Fibroblast of peridontal ligament (primary cell): Measurements from ENCODE around the gene HPSE2.
"Not testable (repeated sequence)": the region's sequence is repeated elsewhere in the genome, so short reads cannot be mapped to it uniquely, and the experiment has no call there.

Source experiments
- DNase-seq: peaks from one replicate; pipeline ENCODE4 v3.0.0-alpha.2; 2010; ENCODE audit errors: extremely low read depth

The HPSE2 gene

DNA sequence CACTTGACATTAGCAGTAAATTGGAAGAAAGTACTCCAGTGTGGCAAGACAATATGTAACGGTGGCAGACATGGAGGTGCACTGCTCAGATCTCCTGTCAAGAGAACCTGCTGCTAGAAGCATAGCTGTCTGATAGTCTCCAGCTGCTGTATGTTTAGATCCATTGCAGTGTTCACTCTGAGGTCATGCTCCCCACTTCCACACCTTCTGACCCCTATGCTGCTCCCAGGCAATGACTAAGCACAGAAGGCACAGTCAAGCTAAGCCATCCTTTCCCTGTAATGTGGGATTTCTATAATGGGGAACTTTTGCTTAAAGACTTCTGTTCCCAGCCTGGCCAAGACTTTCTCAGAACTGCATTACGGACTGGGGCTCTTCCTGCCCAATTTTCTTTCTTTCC lies 315.8 kb downstream of the HPSE2 start:
- DNase-seq = no peak

- DNase-seq = no peak
Measured at GRCh38 chr10:98917828-98918227, 317.8 kb downstream of the HPSE2 start.

GRCh38 chr10:98916526-98917125 lies 319.0 kb downstream of the HPSE2 start:
- DNase-seq = no peak

DNA sequence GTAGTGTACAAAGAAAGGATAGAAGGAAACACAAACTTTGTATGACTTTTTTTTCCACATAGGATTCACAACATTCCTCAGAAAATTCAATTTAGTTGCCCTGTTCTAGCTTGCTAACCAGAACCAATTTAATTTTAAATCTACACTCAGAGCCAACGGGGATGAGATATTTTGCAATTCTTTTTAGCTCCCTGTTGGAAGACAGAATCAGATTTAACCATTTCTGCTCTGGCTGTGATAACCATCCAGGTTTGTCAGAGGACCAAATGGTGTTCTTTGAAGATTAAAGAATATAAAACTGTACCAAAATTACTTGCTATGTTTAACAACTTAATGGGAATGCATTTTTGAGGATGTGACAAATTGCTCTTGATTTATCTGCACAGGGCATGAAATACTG lies 319.7 kb downstream of the HPSE2 start:
- DNase-seq = no peak

DNA sequence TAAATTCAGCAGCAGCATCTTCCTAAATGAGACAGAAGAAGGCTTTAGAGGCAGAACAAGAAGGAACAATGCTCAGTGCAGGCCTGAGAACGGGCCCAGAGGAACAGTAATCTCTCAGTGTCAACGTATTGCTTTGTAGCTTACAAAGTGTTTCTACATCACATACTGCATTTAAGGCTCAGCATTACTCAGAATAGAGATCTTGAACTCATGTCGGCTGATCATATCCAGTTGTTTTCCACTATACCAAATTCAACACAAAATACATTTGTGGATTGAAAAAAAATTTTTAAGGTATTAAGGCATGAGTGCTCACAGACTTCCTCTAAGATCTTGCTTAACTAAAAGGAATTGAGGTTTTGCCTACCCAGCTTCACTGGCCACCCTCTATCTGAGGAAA lies 325.1 kb downstream of the HPSE2 start:
- no peak for DNase-seq

GRCh38 chr10:98910048-98910447 lies 325.6 kb downstream of the HPSE2 start:
- DNase-seq = no peak

GRCh38 chr10:98908868-98909267 lies 326.8 kb downstream of the HPSE2 start:
- no peak for DNase-seq

DNA sequence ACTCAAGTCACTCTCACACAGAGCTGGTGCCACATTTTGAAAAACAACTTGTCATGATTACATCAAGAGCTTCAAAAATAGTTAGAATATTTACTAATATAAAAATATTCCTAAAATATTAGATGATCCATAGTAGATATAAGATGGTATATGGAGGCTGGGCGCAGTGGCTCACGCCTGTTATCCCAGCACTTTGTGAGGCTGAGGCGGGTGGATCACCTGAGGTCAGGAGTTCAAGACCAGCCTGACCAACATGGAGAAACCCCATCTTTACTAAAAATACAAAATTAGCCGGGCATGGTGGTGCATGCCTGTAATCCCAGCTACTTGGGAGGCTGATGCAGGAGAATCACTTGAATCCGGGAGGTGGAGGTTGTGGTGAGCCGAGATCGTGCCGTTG lies 327.4 kb downstream of the HPSE2 start:
- not testable (repeated sequence) for DNase-seq

GRCh38 chr10:98901441-98902110 lies 334.1 kb downstream of the HPSE2 start:
- no peak for DNase-seq

DNA sequence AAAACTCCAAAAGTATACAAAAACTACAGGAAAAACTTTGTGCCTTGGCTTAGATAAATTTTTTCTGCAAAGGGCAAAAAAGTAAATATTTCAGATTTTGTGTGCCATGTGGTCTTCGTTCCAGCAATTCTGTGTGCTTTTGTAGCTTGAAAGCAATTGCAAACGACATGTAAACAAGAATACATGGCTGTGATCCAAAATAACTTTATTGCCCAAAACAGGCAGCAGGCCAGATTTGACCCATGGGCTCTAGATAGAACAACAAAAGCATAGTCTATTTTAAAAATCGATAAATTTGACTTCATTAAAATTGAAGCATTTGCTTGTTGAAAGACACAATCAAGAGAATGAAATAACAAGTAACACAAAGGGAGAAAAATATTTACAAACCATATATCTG lies 336.6 kb downstream of the HPSE2 start:
- DNase-seq = no peak

DNA sequence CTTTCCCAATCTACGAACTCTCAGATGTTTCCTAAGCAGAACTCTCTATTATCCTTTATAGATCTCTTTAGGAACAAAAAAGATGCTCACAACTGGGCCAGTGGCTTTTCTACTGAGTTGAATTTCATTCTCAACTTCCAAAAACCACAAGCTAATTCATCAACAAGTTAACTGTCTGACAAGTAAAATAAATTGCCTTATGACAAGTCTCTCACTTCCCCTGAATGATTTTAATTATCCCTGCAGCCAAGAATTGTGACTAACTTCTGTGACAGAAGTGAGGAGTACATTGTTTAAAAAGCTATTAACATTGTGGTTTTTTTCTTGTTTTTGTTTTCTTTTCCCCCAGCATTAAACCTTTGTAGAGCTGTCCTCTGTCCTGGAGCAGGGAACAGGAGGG lies 343.1 kb downstream of the HPSE2 start:
- DNase-seq = no peak

DNA sequence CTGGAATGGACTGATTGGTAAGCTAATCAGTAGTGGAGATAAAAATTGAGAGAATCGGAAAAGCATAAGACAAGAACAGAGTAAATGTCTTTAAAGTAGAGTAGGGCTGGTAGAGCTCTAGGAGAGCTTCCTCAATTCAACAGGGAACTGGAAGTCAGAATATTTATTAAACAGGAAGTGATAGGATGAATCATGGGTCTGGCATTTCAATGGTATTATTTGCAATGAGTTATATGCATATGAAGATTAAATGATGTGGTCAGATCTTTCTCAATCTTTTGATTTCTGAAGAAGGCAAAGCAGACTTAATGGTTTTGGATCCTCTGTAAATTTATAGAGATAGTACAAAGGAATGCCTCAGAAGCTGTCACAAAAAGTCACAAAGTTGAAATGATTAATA lies 349.0 kb downstream of the HPSE2 start:
- no peak for DNase-seq

DNA sequence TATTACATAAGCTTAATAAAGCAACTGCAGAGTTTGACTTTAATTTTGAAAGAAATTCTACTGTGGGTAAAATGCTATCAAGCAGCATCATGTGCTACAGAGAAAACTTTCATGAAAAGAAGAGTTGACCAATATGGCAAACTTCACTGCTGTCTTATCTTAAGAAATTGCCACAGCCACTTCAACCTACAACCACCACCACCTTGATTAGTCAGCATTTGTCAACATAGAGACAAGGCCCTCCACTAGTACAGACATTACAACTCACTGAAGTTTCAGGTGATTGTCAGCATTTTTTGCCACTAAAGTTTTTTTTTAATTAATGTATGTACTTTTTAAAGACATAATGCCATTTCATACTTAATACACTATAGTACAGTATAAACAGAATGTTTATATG lies 350.3 kb downstream of the HPSE2 start:
- no peak for DNase-seq

DNA sequence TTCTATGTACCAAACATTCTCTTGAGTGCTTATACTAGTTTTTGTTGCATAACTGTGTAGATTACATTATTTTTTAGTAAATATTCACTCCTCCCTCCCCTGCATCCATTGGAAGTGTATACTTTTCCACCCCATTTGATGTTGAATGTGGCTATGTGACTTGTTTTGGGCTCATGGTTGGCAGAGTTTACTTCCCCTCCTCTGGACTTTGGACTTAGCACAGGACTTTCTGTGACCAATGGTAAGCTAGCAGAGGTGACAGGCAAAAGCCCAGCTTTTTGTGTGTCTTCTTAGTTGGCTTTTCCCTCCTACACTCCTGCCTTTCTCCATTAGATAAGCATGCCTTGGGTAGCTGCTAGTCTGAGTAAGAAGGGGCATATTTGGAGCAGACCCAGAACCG lies 353.9 kb downstream of the HPSE2 start:
- no peak for DNase-seq

DNA sequence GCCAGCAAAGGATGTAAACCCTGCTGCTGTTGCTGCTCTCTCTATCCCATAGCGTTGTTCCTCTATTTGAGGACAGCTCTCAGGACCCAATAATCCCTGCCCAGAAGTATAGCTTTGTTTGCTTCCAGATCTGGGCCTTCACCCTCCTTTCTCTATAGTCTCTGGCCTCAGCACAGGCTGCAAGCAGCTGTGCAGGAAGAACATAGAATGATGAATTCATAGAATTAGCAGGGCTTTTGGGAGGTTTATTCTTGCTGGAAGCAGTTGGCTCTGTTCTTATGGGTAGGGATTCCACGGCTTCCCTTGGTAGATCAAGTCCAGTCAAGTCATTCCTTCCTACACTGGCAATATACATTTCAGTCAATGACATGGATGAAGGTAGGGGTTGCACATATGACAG lies 354.7 kb downstream of the HPSE2 start:
- no peak for DNase-seq

- no peak for DNase-seq
Measured at GRCh38 chr10:98878921-98879320, 356.7 kb downstream of the HPSE2 start.

GRCh38 chr10:98878418-98878817 lies 357.2 kb downstream of the HPSE2 start:
- no peak for DNase-seq

DNA sequence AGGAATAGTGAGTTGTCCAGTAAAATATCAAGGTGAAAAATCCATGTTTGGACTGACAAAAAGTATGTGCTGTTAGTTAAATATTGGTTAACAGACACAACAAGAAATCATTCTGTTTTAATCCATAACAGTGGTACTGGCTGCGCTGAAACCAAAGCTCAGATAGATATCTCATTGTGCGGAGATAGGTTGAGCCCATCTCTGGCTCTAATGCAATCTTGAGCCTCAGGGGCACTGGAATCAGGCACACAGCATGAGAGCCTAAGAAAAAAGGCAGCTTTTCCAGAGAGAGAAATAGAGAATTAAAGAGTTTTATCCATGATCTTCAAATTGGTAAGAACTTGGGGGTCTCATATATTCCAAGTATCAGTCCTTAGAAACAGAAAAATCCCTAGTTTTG lies 373.7 kb downstream of the HPSE2 start:
- DNase-seq = no peak

GRCh38 chr10:98858525-98858924 lies 377.1 kb downstream of the HPSE2 start:
- no peak for DNase-seq

- DNase-seq = no peak
Measured at GRCh38 chr10:98855403-98856189, 380.1 kb downstream of the HPSE2 start.

GRCh38 chr10:98852686-98853085 lies 383.0 kb downstream of the HPSE2 start:
- no peak for DNase-seq

DNA sequence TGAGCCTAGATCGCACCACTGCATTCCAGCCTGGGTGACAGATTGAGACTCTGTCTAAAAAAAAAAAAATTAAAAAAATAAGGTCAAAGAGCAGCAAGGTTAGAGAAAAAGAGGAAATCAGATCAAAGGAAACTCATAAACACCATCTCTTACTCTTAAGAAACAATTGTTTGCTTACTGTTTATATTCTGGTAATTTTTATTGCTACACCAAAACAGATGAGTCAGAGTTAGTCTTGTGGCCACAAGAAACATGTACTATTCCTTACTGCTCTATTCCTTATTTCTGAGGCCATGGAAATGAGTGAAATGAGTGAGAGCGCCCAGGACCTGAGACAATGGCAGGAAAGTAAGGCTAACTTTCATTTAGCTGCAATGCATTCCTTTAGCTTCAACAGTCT lies 387.3 kb downstream of the HPSE2 start:
- DNase-seq = no peak

DNA sequence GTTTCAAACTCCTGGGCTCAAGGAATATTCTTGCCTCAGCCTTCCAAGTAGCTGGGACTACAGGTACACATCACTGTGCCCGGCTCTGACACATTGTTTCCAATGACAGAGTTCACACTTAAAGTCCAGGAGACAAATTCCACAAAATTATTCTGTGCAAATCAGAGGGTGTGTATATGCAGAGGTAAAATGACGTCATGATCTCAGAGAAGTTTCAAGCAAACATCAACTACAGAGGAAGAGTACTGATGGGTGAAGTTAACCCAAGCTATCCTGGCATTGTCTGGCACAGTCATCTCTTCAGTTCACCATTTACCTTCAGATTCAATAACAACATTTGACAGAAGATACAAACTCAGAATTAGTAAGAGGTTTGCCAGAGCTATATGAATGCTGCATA lies 388.9 kb downstream of the HPSE2 start:
- DNase-seq = no peak
